Endothelial cell of umbilical vein (primary cell): ENCODE results near the gene CATSPER3. TPM values are rescaled to one million over a fixed set of nuclear protein-coding genes. Genes with fewer than 3 reads are reported as not detected.

Experiments
- BruUV-seq: library from RNA; stranded (reverse); fragments of 400-500 nt; replicated peaks from 2 replicates; lab custom pipeline; 2021; lab: Mats Ljungman, UMichigan
- CTCF ChIA-PET: fragments of 300-600, 350-600 bp; sonication (Branson Sonifier 250); formaldehyde crosslinking; loops from one replicate; lab custom pipeline; 2021; ENCODE audit warnings: antibody characterized with exemption, inconsistent platforms; lab: Charles Lee
- POLR2A ChIA-PET: fragments of 300-600, 350-600 bp; sonication (Branson Sonifier 250); formaldehyde crosslinking; loops from one replicate; lab custom pipeline; 2021; ENCODE audit warnings: antibody characterized with exemption, inconsistent platforms; lab: Charles Lee
- DNase-seq: peaks from one replicate; pipeline ENCODE4 v3.0.0-alpha.2; 2011; ENCODE audit warnings: low read depth, low spot score
- FAIRE-seq: peaks from 2 replicates; lab custom pipeline; 2011; peaks lifted over from hg19 to GRCh38; lab: Jason Lieb, UNC
- H2AFZ ChIP-seq: 2 replicates; pipeline ENCODE4 v1.6.0; 2012; ENCODE audit warnings: low read depth, low read length, control low read depth, inconsistent platforms
- H3K27ac ChIP-seq: 2 replicates; pipeline ENCODE4 v1.5.1; 2011; ENCODE audit warnings: low read depth, mild to moderate bottlenecking, control low read depth, low read length, moderate library complexity; ENCODE audit not compliant: insufficient read depth
- H3K27me3 ChIP-seq, 2 experiments: 2 replicates each; pipeline versions ENCODE4 v1.6.0 to v1.6.1; 2011; ENCODE audit warnings: low read length in 2 of 2, mixed read lengths in 1 of 2; ENCODE audit not compliant: control insufficient read depth in 2 of 2, insufficient read depth in 2 of 2
- H3K36me3 ChIP-seq, 2 experiments: 2 replicates in 1 of 2; 3 replicates in 1 of 2; pipeline ENCODE4 v1.5.1; 2011; ENCODE audit warnings: low read length in 2 of 2, mild to moderate bottlenecking in 1 of 2, moderate library complexity in 1 of 2; ENCODE audit not compliant: control insufficient read depth in 2 of 2, insufficient read depth in 2 of 2; ENCODE audit errors: extremely low read depth in 1 of 2
- H3K4me1 ChIP-seq: 3 replicates; pipeline ENCODE4 v1.5.1; 2011; ENCODE audit warnings: mild to moderate bottlenecking, low read length; ENCODE audit not compliant: control insufficient read depth, insufficient read depth; ENCODE audit errors: extremely low read depth
- H3K4me2 ChIP-seq: 2 replicates; pipeline ENCODE4 v1.6.1; 2011; ENCODE audit warnings: low read length, control low read depth, mixed read lengths; ENCODE audit not compliant: insufficient read depth
- H3K4me3 ChIP-seq, 3 experiments: fragments of 200-600 bp in 1 of 3; sonication (generic), shearing (Covaris generic) in 1 of 3; replicated peaks in 1 of 3; 2 replicates each; pipeline ENCODE4 v1.5.1; 2011 to 2016; ENCODE audit warnings: control low read depth in 3 of 3, low read length in 3 of 3, mild to moderate bottlenecking in 2 of 3, inconsistent platforms in 1 of 3, low read depth in 1 of 3, moderate library complexity in 1 of 3; ENCODE audit not compliant: insufficient read depth in 1 of 3
- H3K79me2 ChIP-seq: 2 replicates; pipeline ENCODE4 v1.6.0; 2012; ENCODE audit warnings: low read length, inconsistent platforms; ENCODE audit not compliant: control insufficient read depth, insufficient read depth
- H3K9ac ChIP-seq: replicated peaks from 2 replicates; pipeline ENCODE3; 2011; ENCODE audit warnings: low read length, control low read depth; ENCODE audit not compliant: insufficient read depth; ENCODE audit errors: extremely low read depth
- H3K9me1 ChIP-seq: replicated peaks from 3 replicates; pipeline ENCODE4 v1.6.0; 2011; ENCODE audit warnings: mild to moderate bottlenecking, low read length; ENCODE audit not compliant: control insufficient read depth, insufficient read depth; ENCODE audit errors: extremely low read depth
- H3K9me3 ChIP-seq: replicated peaks from 2 replicates; pipeline ENCODE4 v1.5.1; 2012; ENCODE audit warnings: low read length, inconsistent platforms; ENCODE audit not compliant: control insufficient read depth, insufficient read depth
- H4K20me1 ChIP-seq: replicated peaks from 2 replicates; pipeline ENCODE3; 2011; ENCODE audit warnings: mild to moderate bottlenecking, low read length; ENCODE audit not compliant: control insufficient read depth, insufficient read depth; ENCODE audit errors: extremely low read depth
- CTCF ChIP-seq, 2 donors: IDR thresholded peaks; 1 replicate in 1 of 2; 2 replicates in 1 of 2; pipeline ENCODE4 v1.5.1; 2011; ENCODE audit warnings: low read length in 2 of 2, mild to moderate bottlenecking in 2 of 2, moderate library complexity in 2 of 2, control low read depth in 1 of 2, inconsistent platforms in 1 of 2, low read depth in 1 of 2; ENCODE audit not compliant: insufficient read depth in 1 of 2; ENCODE audit errors: extremely low read depth in 1 of 2
- EZH2 ChIP-seq: IDR thresholded peaks from 2 replicates; pipeline ENCODE4 v1.6.1; 2012; ENCODE audit warnings: borderline replicate concordance, low read depth, mild to moderate bottlenecking, moderate library complexity, low read length, inconsistent platforms; ENCODE audit not compliant: severe bottlenecking
- FOS ChIP-seq: IDR thresholded peaks from 2 replicates; pipeline ENCODE4 v1.6.1; 2011; ENCODE audit warnings: mild to moderate bottlenecking, low read length, moderate library complexity, borderline replicate concordance; ENCODE audit not compliant: insufficient read depth
- GATA2 ChIP-seq: IDR thresholded peaks from 2 replicates; pipeline ENCODE4 v1.7.0; 2011; ENCODE audit warnings: low read depth, mild to moderate bottlenecking, moderate library complexity, mixed read lengths, low read length; ENCODE audit not compliant: insufficient read length, insufficient read depth
- JUN ChIP-seq: IDR thresholded peaks from 2 replicates; pipeline ENCODE4 v1.6.1; 2011; ENCODE audit warnings: borderline replicate concordance, low read depth; ENCODE audit not compliant: insufficient read length, insufficient read depth
- MAX ChIP-seq: IDR thresholded peaks from 2 replicates; pipeline ENCODE4 v1.6.1; 2011; ENCODE audit not compliant: insufficient read depth, insufficient read length
- MYC ChIP-seq: IDR thresholded peaks from one replicate; pipeline ENCODE4 v1.6.1; 2011; ENCODE audit warnings: mild to moderate bottlenecking, low read depth, low read length
- POLR2A ChIP-seq: IDR thresholded peaks from 2 replicates; pipeline ENCODE4 v1.6.1; 2012; ENCODE audit warnings: low read depth, mild to moderate bottlenecking, control low read depth, low read length
- POLR2AphosphoS5 ChIP-seq: IDR thresholded peaks from 2 replicates; pipeline ENCODE4 v1.6.1; 2012; ENCODE audit warnings: low read depth, mild to moderate bottlenecking, control low read depth, low read length, moderate library complexity; ENCODE audit not compliant: insufficient read depth
- dilution Hi-C: fragments of 300-500 bp; cut with MboI; formaldehyde crosslinking; loops from one replicate; pipeline ENCODE4 v1.15.0; 2019; ENCODE audit warnings: low sequenced_read_pairs; ENCODE audit not compliant: extremely low pct_ligation_motif_present
- intact Hi-C: fragments of 100-400 bp; cut with micrococcal nuclease; formaldehyde crosslinking; loops from one replicate; pipeline ENCODE4 v1.10.0; 2022
- polyA plus RNA-seq, 4 experiments: library from polyadenylated mRNA; depleted of rRNA in 3 of 4; stranded (reverse) in 3 of 4; unstranded in 1 of 4; fragments of >200 nt; gene quantifications; 2 replicates each; pipeline versions ENCODE4 v1.2.1 to v1.2.3, GENCODE V29; 2011 to 2012; ENCODE audit warnings: missing spikeins in 1 of 4
- total RNA-seq: library from RNA; stranded (reverse); gene quantifications from 2 replicates; pipeline ENCODE4 v1.2.3, GENCODE V29; 2021

Gene CATSPER3
- total and polyA plus RNA-seq, 2 donors (not counting 3 experiments of a cell fraction or from before 2014, with no cell fraction given) = 0.43 to 0.71 TPM

DNA sequence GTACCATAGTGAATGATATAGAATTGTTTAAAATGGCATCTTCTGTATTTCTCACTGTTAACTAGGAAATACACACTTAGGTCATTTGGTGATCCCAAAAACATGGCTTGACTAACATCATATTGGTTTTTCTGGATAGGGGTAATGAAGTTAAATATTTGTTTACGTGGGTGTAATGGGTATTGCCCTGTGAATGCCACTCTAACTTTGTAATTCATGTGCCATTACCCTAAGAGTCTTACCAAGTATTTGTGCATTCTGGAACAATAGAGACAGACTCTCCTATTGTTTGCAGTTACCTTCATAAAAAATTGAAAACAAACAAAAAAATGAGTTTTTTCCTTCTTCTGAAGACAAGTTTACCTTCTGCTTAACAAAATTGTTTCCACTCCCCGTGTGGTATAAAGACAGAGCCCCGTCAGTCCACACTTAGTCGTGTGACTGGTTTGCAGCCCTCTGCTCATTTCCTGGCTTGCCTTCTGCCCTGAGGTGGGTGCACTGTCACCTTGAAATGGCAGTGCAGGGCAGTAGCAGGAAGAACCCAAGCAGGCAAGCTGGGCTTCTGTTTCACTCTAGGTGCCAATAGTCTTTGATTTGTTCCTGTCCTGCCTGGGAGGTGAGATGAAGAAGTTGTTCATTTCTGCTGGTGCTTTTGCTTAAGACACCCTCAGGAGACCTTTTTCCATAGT, 9.6 kb upstream of the CATSPER3 start:
- DNase-seq (no peak), FAIRE-seq (no peak)
- no TSS peak for BruUV-seq
- POLR2A ChIA-PET = no interaction called here
- no peak for TF ChIP-seq JUN
- TF ChIP-seq MAX = no peak
- no peak for TF ChIP-seq GATA2
- TF ChIP-seq MYC = no peak
- TF ChIP-seq FOS = no peak
- no peak for TF ChIP-seq POLR2AphosphoS5
- no peak for TF ChIP-seq CTCF (IDR thresholded peaks at IDR 0.05; ENCODE audit: extremely low read depth in 1 of 2, insufficient read depth in 1 of 2, low read depth in 1 of 2, low read length in 2 of 2)
- no peak for TF ChIP-seq POLR2A
- no peak for TF ChIP-seq EZH2
- Histone ChIP-seq H3K9ac (no peak overlapping the region), H3K4me3 (no peak overlapping the region), H3K9me3 (no peaks in the 10 kb centered on the region), H4K20me1 (no peaks in the 10 kb centered on the region), H3K4me2 (no peak overlapping the region), H2AFZ (no peak overlapping the region), H3K4me1 (no peaks in the 10 kb centered on the region), H3K79me2 (no peaks in the 10 kb centered on the region), H3K27ac (no peak overlapping the region), H3K27me3 (no peaks in the 10 kb centered on the region), H3K9me1 (no peaks in the 10 kb centered on the region), H3K36me3 (peaks cover 0 to 4% of the 10 kb centered on the region in 2 experiments)
- CTCF ChIA-PET = no interaction called here
- dilution Hi-C loops = no loop called here
- intact Hi-C loops = loop anchor here (10.0 kb wide), 1 partner anchor 377 kb away; no protein-coding TSS in a partner anchor
